ENCODE measurements around the gene JMJD7. TPM values are rescaled to one million over a fixed set of nuclear protein-coding genes. Genes with fewer than 3 reads are reported as not detected.

JMJD7 gene
- total RNA-seq, 1 donor from 2014 or later, result 24.3 TPM

DNA sequence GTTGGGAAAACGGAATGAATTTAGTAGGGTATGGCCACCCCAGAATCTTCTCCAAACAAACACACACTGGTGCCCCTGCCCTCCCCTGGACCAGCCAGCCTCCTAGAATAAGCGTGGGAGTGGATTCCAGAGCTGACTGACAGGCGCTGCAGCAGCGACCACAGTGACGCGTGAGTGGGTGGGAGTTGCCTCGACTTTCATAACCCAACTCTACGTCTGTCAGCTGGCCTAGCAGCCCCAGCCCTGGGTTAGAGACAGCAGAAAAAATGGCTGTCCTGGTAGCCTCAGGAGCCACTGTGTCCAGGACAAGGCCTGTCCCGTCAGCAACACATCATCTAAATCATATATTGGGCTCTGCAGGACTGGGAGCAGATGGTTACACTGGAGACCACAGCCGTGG lies 20.7 kb downstream of the JMJD7 start:
- Histone ChIP-seq H3K4me1 (peaks cover 34% of the 10 kb centered on the region), H3K27ac (no peak overlapping the region), H3K27me3 (ENCODE audit: low read depth) (no peaks in the 10 kb centered on the region), H3K4me3 (no peak overlapping the region), H3K9me3 (no peaks in the 10 kb centered on the region), H3K36me3 (peaks cover 58% of the 10 kb centered on the region)
- intact Hi-C loops (cut with DNase I), result no loop called here
- DNase-seq, result no peak
- TF ChIP-seq, protein P1, sequence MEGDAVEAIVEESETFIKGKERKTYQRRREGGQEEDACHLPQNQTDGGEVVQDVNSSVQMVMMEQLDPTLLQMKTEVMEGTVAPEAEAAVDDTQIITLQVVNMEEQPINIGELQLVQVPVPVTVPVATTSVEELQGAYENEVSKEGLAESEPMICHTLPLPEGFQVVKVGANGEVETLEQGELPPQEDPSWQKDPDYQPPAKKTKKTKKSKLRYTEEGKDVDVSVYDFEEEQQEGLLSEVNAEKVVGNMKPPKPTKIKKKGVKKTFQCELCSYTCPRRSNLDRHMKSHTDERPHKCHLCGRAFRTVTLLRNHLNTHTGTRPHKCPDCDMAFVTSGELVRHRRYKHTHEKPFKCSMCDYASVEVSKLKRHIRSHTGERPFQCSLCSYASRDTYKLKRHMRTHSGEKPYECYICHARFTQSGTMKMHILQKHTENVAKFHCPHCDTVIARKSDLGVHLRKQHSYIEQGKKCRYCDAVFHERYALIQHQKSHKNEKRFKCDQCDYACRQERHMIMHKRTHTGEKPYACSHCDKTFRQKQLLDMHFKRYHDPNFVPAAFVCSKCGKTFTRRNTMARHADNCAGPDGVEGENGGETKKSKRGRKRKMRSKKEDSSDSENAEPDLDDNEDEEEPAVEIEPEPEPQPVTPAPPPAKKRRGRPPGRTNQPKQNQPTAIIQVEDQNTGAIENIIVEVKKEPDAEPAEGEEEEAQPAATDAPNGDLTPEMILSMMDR (IDR thresholded peaks at IDR 0.05), result no peak
- ATAC-seq, result no peak

DNA sequence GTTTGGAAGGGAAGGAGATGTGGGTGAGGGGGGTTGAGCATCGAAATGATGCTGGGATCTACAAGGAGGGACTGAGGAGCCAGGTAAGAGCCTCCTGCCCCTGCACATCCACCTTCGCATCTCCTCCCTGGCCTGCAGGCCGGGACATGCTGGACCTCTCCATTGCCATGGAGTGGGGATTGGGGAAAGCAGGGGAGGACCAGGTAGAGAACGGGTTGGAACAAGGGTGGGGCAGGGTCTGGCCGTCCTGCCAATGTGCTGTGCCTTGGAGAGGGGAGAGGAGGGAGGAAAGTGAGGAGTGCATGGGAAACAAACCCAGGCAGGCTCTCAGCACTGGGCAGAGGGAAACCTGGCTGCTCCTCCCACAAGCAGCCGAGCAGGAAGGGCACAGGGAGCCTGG lies 21.3 kb downstream of the JMJD7 start:
- peaks cover 35% of the 10 kb centered on the region for H3K4me1 ChIP-seq
- H3K9me3 ChIP-seq, result no peaks in the 10 kb centered on the region
- no peak for ATAC-seq
- TF ChIP-seq, protein P1 (IDR thresholded peaks at IDR 0.05), result no peak
- H3K36me3 ChIP-seq, result peaks cover 53% of the 10 kb centered on the region
- DNase-seq, result no peak
- intact Hi-C loops (cut with DNase I), result no loop called here
- no peak overlapping the region for H3K27ac ChIP-seq
- no peaks in the 10 kb centered on the region for H3K27me3 ChIP-seq (ENCODE audit: low read depth)
- no peak overlapping the region for H3K4me3 ChIP-seq

DNA sequence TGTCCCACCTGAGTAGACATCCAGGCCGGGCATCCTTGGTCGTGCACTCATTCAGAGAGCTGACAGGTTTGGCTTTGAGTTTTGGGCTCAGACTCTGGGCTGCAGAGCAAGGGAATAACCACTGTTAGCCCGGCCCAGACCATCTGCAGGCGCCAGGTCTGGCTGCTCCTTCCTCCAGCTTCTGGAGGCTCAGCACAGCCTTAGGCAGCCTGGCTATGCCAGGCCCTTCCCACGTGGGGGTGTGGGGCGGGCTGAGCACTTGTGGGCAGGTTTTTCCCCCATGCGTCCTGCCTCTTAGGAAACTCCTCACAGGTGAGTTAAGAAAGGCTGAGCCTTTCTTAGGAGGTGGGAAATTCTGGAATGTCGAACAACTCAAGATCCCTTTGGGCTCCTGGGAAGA lies 22.0 kb downstream of the JMJD7 start:
- Histone ChIP-seq H3K27ac (no peak overlapping the region), H3K9me3 (no peaks in the 10 kb centered on the region), H3K36me3 (peaks cover 46% of the 10 kb centered on the region), H3K27me3 (ENCODE audit: low read depth) (no peaks in the 10 kb centered on the region), H3K4me3 (no peak overlapping the region), H3K4me1 (peaks cover 35% of the 10 kb centered on the region)
- DNase-seq (peak; percentile 75), ATAC-seq (peak; percentile 65 to 78)
- TF ChIP-seq, protein P1 (IDR thresholded peaks at IDR 0.05), result no peak
- intact Hi-C loops (cut with DNase I), result no loop called here

DNA sequence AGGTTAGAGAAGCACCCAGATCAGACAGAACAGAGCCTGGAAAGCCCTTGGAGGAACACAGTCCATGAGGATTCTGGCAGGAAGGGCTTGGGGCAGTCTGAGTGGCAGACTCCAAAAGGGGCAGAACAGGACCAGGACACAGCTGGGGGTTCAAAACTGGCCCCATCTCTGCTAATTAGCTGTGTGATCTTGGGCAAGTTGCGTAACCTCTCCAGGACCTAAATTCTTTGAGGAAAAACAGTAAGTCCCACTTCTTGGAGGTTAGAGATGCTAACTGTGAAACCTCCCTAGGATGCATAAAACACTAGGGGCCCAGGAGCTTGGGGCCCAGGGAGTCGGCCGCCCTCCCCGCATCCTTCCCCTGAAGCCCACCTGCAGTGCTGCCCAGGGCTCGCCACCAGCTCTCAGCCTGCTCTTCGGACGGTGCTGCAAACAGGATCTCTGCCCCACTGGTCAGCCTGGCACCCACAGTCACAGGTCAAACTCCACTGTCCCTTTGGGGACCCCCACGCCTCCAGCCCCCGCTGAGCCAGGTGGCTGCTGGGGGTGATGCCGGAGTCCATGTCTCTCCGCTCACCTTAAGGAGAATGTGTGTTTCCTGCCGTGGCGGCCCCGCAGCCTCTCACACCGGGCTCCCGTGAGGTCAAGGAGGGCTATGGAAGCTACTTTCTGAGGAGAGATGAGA lies 22.7 kb downstream of the JMJD7 start:
- Histone ChIP-seq H3K27ac (no peak overlapping the region), H3K36me3 (peaks cover 38% of the 10 kb centered on the region)
- intact Hi-C loops (cut with DNase I), result no loop called here

DNA sequence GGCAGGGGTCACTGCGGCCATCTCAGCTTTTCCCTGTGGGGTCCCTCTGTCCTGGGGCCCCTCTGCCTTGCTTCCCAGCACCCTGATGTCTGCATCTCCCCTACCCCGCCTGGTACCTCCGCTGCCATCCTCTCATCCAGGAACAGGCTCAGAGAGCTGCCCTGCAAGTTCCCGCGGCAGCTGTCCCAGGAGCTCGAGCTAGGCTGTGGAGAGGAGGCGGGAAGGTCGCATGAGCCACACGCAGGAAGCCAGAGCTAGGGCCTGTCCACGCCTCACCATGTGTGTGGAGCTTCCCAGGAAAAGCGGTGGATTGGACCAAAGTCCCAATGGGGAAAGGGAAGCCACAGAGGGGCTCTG lies 23.3 kb downstream of the JMJD7 start:
- no peak overlapping the region for H3K4me3 ChIP-seq
- peaks cover 33% of the 10 kb centered on the region for H3K36me3 ChIP-seq
- TF ChIP-seq, protein P1 (IDR thresholded peaks at IDR 0.05), result no peak
- no peaks in the 10 kb centered on the region for H3K9me3 ChIP-seq
- no peak overlapping the region for H3K27ac ChIP-seq
- no peak for DNase-seq
- intact Hi-C loops (cut with DNase I), result no loop called here
- peaks cover 35% of the 10 kb centered on the region for H3K4me1 ChIP-seq
- no peaks in the 10 kb centered on the region for H3K27me3 ChIP-seq (ENCODE audit: low read depth)
- ATAC-seq, result peak in 1 of 2 donors; percentile 31

More for the DNA sequence above, 22.7 kb downstream of the JMJD7 start:
- DNase-seq (no peak), ATAC-seq (no peak)
- Histone ChIP-seq H3K4me3 (no peak overlapping the region), H3K9me3 (no peaks in the 10 kb centered on the region), H3K4me1 (peaks cover 35% of the 10 kb centered on the region), H3K27me3 (ENCODE audit: low read depth) (no peaks in the 10 kb centered on the region)
- TF ChIP-seq, protein P1 (IDR thresholded peaks at IDR 0.05), result no peak

Data from lower lobe of right lung (tissue), 2 donors.